UCSD-AML1 (cell line): ENCODE data around the gene C5orf58.

Experiments used
- DNase-seq: peaks from one replicate; lab custom pipeline; 2025; ENCODE audit not compliant: unreplicated experiment; lab: John Stamatoyannopoulos, UW

Gene C5orf58

DNA sequence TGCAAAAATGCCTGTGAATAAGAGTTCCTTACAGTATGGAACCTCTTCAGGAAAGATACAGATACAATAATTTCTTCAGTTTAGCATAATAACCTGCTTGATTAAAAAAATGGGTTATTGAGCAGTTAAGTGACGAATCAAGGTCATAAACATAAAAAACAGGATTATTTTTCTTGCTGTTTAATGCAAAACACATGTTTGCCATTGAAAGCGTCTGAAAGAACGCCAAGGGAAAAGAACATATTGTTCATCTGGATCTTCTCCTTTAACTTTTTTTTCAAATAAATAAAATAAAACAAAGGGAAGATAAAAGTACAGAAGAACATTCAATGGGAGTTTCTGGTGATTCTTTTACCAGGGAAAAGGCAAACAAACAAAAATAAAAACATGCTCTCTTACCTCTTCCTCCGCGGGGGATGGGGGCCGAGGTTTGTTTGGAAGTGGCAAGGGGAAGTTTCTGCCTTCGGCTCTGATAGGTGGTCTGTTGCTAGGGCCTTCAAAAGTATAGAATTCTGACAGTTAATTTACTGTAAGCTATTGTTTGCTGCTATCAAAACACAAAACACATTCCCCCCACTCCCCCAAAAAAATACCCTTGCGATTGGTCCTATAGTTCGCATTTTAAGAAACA is 20.1 kb downstream of the C5orf58 start:
- DNase-seq: no peak

DNA sequence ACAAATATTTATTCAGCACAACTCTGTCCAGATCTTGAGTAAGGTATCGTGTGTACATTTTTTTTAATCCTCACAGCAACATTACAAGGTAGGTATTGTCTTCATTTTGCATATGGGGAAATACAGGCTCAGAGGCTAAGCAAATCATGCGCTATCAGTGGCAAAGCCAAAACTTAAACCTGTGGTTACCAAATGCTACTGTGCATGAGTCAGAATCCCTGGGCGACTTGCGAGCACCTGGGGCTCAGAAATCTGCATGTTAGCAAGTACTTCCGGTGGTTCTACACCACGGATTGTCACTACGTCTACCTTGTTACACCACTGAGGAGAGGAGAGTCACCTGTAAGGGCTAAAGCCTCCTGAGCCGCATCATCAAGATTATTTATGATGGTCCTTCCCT is 21.3 kb downstream of the C5orf58 start:
- no peak for DNase-seq

DNA sequence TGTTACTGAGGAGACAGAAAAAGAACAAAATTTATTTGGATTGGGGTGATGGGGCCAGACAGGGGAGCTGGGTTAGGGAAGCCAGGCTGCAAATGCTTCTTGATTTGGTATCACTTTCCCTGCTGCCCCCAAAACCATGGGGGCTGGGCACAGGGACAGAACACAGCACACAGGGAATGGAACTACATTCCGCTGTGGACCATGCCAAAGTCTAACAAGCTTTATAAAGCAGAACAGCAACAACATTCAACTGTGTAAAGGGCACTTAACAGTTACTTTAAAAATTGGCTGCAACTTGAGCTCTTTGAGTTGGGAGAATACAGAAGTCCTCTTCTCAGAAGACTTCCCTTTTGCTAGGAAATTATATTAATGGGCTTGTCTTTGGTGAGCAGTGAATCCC is 23.8 kb downstream of the C5orf58 start:
- no peak for DNase-seq

DNA sequence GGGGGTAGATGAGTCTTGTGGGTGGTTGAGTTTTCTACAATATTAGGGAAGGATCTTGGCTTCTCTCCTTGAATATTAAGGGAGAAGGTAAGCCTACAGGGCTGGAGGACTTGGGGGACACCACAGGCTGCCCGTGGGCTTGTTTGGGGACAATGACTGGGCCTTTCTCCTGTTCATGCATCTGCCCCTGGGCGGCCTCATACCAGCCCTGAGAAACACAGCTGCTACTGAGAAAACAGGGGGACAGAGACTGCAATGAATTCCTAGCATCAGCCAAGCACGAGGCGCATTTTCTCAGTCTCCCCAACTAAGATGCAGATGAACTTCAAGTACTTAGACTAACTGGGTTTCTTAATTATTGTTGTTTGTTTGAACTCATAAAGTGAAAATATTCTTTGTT is 24.6 kb downstream of the C5orf58 start:
- no peak for DNase-seq

DNA sequence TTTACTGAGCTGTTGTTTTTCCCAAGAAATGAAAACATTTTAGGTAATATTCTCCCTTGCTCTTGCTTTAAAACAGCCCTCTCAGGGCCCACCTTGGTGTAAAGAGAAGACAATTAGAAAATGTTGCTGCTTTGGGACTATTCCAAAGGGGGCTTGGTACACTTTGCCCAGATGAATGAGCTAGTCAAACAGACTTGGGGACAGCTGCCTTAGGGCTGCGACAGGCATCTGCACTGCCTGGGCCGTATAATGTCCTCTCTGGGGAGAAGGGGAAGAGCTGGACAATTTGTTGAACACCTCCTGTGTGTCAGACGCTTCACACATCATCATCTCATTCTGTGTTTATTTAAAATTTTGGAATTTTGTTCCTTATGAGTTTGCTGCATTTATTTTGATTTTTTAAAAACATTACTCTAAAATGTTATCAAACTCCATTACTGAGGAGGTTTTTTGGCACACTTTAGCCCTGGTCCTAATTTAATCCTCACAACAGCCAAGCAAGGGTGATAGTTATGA is 28.8 kb downstream of the C5orf58 start:
- DNase-seq: no peak

DNA sequence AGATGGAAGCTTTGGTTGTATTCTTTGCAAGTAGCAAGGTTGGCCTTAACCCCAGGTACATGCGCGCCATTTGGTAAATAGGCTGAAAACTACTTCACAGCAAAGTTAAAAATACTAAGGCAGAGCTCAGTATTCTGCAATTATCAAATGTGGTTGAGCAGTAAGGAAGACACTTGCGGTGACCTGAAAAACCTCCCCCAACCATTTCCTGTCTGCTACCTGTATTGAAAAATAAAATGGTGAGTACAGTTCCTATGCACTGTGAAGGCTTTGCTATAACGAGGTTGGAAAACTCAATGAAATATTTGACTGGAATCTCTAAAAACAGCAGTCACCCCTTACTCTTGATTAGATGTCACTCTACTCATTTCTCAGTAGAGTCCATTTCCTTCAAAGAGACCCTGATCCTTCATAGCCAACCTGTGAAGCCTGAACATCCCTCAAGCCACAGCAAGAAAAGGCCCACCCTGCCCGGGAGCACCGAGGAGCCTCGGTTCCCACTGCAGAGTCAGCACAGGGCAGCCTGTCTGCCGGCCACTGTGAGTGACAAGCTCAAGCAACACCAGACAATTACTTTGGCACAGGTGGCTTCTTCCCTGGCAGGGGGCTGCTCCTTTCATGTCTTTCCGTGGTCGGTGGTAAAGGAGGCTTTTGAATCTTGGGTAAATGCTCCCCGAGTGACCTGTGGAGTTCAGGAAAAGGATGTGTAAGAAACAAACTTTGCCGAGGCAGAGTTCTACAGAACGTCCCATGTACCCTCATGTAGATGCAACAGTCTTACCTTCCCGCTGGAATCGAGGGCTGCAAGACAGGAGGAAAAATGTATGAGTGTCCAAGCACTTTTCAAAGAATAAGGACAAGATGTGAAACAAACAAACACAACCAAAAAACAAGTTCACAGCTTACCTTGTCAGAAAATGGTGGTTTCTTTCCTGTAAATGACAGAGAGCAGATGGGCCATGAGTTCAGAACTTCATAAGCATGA is 29.6 kb downstream of the C5orf58 start:
- DNase-seq: no peak

DNA sequence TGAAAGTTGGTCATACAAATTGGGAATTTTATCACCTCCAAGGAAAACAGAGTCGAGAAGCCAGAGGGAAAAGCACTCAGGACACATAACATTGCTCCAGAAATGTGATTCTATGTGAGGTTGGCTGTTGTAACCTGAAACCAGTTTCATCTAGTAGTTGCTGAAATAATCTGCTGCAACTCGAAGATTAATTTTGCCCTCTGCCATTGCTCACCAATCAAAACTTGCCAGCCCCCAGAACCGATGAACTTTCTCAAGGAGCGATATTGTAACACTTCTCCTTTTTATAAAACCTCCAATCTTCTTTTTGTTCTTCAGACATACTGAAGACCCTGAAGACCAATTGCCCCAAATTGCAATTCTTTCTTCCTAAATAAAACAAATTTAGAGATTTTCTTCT is 31.1 kb downstream of the C5orf58 start:
- no peak for DNase-seq

DNA sequence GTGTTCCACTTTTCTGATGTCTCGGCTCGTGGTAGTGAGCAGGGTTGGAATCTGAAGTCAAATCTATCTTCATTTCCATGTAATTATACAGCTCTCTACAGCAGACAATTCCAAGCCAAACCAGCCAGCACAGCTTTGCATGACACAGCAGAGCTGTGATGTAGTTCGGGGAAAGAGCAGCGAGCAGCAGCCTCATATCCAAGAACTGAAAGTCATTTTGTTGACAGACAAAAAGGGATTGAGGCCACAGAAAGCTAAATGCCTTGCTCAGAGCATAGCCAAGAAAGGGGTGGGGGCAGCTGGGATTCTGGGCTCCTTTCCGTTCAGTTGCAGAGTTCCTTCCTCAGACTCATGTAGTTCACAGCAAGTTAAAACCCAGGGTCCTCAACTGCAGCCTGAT is 32.7 kb downstream of the C5orf58 start:
- no peak for DNase-seq

DNA sequence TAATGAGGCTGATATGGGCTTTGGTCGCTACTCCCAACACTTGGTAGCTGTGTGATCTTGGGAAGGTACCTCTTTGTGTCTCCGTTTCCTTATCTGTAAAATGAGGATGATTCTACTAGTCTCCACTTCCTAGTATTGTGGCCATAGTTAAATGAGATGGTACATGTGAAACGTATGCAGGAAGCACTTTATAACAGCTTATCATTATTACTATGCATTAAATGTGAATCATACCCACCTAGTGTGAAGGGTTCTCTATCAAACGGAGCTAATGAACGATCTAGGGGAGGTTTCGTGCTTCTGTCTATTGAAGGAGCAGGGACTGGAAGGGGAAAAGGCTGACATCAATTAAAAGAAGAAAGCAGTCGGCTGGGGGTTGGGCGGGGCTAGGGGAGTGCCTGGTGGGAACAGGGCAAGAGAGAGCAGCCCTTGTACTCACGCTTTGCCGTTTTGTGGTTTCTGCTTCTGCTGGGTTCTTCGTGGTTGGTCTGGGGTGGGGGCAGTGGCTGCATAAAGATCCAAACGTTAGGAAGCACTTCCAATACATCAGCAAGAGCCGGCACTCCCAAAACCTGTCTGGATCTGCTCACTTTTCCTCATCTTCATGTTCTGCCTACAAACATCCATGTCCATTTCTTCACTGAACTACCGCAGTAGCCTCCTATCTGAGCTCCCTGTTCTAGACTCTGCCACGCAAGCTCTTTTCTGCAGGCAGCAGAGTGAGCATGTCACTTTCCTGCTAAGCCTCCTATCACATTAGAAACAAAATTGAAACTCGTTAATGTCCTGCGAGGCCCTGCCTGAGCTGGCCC is 34.0 kb downstream of the C5orf58 start:
- no peak for DNase-seq

DNA sequence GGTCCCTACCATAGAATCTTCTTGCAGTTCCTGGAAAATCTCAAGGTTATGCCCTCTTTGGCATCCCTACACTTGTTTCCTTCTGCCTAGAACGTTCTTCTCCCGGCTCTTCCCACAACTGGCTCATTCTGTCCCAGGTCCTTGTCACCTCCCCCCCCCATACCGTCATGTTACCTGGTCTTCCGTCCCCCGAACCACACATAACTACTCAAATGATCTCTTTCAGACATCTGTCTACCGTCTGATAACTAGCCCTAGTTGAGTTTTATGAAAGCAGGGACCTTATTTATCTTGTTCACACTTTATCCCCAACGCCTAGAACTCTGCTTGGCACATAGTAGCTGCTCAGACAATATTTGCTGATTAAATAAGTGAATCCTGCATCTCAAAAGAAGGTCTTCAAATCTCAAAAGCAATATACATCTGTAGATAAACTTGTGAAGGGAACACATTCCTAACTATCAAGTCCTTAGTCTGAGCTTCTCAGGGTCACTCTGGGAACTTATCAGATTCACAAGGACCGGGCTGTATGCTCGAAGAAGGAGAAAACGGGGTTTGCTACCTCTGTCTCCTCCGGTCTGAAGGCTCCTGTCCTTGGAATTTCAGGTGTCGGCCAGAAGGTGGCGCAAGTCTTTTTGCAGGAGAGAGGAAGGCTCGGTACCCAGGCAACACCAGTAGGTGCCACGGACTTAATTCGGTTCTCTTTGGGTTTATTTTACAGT is 34.8 kb downstream of the C5orf58 start:
- DNase-seq: peak; percentile 50

DNA sequence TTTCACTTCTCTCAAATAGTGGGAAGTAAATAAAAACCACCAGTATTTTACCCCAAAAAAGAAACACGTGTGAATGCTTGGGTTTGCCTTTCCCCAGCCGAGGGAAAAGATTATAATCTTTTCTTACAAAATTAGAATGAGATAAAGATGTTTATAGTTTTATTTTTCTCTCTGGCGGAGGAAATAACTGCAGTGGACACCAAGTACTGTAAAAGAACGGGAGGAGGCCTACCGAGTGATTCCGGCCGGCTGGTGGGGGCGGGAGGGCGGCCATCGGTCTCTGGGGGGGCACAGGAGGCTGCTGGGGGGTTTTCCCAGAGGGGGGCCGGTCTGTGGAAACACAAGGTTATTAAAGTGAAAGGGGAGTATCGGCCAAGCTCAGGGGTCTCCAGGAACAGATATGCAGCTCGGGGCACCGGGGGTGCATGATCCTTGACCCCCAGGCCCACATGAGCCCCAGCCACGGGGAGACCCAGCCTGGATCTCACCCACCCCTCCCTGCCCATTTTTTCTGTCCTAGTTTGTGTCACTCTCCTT is 35.4 kb downstream of the C5orf58 start:
- DNase-seq: no peak

DNA sequence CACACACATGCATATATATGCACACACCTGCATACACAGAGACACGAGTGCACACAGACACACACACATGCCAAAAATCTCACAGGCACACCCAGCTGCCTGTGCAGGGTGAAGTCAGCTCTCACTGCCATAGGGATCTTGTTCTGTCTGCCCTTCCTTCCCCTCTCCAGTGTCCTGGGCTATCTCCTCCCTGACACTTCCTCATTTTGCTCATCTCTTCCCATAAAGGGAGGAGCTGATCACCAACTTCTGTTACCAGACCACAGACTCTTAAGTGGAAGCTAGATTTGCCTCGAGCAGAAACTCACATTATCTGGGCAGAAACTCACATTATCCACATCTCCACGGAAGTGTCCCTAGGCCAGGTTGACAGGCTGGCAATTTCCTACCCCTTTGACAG is 36.1 kb downstream of the C5orf58 start:
- no peak for DNase-seq

DNA sequence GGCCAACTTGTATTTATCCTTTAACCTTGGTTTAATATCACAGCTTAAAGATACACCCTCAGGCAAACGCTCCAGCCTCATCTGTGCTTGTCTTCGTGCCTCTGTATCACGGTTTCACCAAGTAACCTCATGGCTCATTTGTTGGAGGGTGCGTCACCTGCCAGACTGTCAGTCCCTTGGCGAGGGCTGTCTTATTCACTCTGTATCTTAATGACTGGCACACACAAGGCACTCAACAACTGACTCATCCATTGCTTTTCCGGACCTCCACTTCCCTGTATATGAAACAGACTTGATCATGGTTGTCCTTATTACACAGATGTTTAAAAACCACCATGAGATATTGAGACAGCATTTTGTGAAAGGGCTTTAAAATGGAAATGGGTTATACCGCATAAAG is 36.8 kb downstream of the C5orf58 start:
- DNase-seq: no peak

DNA sequence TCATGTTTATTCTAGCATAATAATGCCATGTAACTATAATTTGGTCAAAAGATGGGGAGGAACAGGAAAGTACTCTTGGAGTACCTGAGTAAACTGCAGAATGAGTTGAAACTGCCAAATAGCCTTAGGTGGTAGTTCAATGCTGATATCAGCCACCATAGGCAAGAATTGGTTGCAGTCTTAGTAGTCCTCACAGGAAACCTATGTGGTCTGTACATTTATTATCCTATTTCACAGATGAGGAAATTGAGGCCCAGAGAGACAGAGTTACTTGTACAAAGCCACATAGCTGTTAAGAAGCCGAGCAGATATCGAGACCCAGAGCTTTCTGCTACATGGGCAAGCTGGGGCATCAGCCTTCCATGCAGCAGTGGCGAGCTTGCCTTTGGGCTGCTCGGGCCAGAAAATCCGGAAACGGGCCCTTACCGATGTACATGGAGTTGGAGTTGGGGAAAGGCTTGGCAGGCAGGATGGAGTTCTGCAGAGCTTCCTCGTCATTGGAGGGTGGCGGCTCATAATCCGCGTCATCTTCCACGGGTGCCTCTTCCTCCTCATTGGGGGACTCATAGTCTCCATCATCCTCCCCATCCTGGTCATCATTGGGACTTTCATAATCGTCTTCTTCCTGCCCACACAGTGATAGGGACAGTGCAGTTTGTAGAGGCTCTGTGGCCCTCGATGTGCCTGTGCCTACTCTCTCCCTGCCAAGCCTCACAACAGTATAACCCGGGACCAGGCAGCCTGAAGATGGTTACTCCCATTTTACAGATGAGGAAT is 37.7 kb downstream of the C5orf58 start:
- DNase-seq: no peak

DNA sequence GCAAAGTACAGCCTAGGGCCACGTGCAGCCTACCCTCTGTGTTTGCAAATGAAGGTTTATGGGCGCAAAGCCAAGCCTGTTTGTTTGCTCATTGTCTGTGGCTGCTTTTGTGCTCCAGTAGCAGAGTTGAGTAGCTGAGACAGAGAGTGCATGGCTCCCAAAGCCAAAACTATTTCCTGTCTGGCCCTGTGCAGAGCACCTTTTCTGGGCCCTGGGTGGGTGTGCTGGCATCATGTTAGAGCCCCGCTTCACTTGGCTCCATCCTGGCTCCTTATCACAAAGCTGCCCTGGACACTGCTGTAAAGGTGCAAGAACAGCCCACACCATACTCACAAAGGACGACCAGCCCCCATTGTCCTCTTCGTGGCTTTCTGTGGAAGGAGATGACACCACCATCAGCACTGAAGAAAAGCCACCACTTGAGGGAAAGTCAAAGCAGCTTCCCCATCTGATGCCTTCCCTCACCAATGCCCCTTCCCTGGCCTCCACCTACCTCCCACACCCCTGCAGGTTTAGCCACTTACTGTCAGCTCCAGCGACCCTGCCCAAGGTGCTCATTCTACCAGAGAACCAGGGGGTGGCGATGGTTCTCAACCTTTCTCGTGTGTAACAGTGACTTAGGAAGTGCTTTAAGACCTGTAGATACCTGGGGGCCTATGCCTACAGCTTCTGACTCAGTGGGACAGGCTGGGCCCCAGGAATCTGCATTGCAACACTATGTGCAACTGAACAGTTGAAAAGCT is 41.4 kb downstream of the C5orf58 start:
- peak; percentile 43 for DNase-seq

DNA sequence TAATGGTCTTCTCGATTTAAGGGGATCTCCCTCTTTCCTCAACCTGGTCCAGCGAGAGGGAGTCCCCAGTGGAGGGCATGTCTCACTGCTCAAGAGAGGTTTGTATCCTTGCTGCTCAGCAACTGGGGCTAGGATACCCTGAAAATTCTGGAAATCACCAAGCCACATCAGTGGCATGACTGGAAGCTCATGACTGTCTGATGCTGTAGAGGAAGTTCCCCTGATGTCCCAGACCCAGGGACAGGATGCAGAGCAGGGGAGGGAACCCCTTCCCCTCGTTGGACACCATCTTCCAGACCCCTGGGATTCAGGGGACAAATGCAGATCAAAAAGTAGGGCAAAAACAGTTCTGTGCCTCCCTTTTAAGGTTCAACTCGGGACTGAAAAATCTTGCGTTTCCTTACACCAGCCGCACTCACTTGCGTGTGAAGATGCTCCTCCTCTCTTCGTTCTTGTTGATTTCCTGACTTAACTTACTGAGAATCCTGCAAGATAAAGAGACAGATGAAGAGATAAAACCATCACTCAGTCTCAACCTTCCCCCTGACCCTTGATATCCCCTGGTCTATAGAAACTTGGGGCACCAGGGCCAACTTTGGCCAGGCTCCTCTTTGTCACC is 42.7 kb downstream of the C5orf58 start:
- DNase-seq: no peak

DNA sequence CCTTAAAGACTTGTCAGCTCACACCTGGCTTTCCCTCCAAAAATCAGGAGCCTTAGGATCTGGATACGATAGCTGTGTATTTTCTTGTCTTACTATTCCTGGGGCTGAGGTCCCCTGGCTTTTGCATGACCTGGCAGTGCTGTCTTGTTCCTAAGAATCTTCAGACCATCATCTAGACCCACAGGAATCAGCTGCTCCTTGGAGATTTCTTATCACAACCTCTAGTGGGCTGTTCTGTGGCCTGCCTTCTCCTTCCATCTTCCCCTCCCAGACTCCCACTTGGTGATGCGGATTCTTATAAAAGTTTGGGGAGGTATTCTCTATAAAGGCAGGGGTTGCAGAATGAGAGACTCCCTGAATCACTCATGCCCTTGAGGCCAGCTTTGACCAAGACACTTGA is 43.4 kb downstream of the C5orf58 start:
- DNase-seq: no peak

DNA sequence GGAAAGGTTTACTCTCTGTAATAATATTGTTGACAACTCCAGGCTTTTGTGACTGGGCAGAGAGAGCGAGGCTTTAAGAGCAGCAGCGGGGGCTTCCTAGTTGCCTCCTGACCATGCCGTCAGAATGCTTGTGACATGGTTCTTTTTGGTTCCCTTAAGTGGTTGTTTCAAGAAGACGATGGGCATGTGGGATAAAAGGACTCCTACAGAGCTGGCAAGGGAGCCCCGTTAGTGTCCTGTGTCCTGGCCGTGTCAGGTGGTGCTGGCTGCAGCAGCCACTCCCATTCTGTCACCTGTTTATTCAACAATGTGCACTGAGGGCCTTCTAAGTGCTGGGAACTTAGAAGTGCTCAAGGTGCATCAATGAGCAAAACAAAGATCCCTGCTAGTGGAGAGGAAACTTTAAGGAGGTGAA is 45.1 kb downstream of the C5orf58 start:
- DNase-seq: no peak
